ENCODE data around the gene SH3RF3. TPM values are rescaled to one million over a fixed set of nuclear protein-coding genes. Genes with fewer than 3 reads are reported as not detected.

Gene SH3RF3
- total RNA-seq, 1 experiment from 2014 or later, result not detected

- Histone ChIP-seq H3K9me3 (ENCODE audit: control insufficient read depth in 1 of 2, insufficient read depth in 1 of 2, low read depth in 1 of 2, low read length in 2 of 2) (no peaks in the 10 kb centered on the region), H2AFZ (ENCODE audit: low read depth, low read length, poor library complexity, severe bottlenecking) (no peak overlapping the region), H3K4me3 (replicated peaks in 1 of 2; ENCODE audit: low read depth in 1 of 2, low read length in 2 of 2) (no peak overlapping the region), H3K27ac (ENCODE audit: low read depth, low read length) (no peak overlapping the region), H3K4me1 (ENCODE audit: control insufficient read depth in 1 of 2, insufficient read depth in 2 of 2, low read length in 2 of 2) (peaks cover 4 to 11% of the 10 kb centered on the region in 2 experiments; a peak in 3 of 4 replicates), H3K36me3 (ENCODE audit: control insufficient read depth in 1 of 2, insufficient read depth in 2 of 2, low read length in 2 of 2) (no peaks in the 10 kb centered on the region), H3K9me2 (ENCODE audit: insufficient read depth) (no peaks in the 10 kb centered on the region), H3K4me2 (ENCODE audit: low read length) (no peak overlapping the region), H3K79me2 (ENCODE audit: insufficient read depth, low read length) (no peaks in the 10 kb centered on the region), H3K27me3 (ENCODE audit: insufficient read depth, low read length) (no peaks in the 10 kb centered on the region; the same call in 1 of the 2 replicates), H4K20me1 (ENCODE audit: insufficient read depth) (no peaks in the 10 kb centered on the region), H3K9ac (ENCODE audit: low read length) (no peak overlapping the region)
- RAD21 ChIA-PET (ENCODE audit: low non-redundant PET in 1 of 2, low total read pairs in 2 of 2, uncharacterized antibody in 2 of 2, unreplicated experiment in 2 of 2), result no interaction called here
- TF ChIP-seq TCF7L2 (IDR thresholded peaks at IDR 0.05; ENCODE audit: borderline replicate concordance, extremely low read depth, insufficient read depth, insufficient read length), result no peak
- TF ChIP-seq, protein P1, sequence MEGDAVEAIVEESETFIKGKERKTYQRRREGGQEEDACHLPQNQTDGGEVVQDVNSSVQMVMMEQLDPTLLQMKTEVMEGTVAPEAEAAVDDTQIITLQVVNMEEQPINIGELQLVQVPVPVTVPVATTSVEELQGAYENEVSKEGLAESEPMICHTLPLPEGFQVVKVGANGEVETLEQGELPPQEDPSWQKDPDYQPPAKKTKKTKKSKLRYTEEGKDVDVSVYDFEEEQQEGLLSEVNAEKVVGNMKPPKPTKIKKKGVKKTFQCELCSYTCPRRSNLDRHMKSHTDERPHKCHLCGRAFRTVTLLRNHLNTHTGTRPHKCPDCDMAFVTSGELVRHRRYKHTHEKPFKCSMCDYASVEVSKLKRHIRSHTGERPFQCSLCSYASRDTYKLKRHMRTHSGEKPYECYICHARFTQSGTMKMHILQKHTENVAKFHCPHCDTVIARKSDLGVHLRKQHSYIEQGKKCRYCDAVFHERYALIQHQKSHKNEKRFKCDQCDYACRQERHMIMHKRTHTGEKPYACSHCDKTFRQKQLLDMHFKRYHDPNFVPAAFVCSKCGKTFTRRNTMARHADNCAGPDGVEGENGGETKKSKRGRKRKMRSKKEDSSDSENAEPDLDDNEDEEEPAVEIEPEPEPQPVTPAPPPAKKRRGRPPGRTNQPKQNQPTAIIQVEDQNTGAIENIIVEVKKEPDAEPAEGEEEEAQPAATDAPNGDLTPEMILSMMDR (IDR thresholded peaks at IDR 0.05 in 2 of 3, conservative IDR thresholded peaks at IDR 0.05 in 1 of 3; ENCODE audit: borderline replicate concordance in 1 of 3, insufficient read depth in 1 of 3, low read depth in 2 of 3, low read length in 2 of 3), result no peak
- CTCF ChIA-PET, result no interaction called here
- ATAC-seq (no peak), DNase-seq (ENCODE audit: low read depth, low spot score) (no peak)
- POLR2A ChIA-PET, result no interaction called here
- intact Hi-C loops (cut with micrococcal nuclease), result no loop called here
- no TSS peak for BruUV-seq (replicated peaks)
Observed at GRCh38 chr2:109259671-109260070, 130.7 kb downstream of the SH3RF3 start.

DNA sequence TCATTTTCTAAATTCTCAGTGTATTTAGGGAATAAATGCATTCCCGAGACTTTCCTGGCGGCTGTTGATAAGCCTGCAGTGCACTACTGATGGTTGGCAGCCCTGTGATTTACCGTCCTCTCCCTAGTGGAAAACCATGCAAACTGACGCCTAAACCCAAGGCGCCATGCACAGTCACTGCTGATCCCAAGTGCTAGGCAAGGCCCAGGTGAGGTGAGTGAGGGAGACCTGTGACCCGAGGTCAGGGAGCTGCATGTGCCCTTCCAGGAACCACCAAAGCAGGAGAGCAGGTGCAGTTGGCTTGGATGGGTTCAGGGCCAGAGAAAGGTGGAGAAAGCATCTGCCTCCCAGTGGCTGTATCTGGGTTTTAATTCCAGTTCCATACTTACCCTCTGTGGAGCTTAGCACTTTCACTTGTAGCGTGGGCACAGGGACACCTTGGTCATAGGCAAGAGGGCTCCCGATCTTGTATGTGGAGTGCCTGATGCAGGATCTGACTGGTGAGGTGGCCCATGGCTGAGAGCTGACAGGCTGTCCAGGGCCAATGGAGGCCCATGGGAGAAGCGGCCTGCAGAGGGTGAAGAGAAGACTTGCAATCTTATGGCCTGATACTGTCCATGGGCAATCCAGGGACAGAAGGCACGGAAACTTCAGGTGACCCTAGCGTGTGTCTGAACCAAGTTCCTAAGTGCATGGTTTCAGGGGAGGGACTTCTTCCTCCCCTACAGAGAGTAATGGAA is 131.3 kb downstream of the SH3RF3 start:
- H3K9me2 ChIP-seq (ENCODE audit: insufficient read depth), result no peaks in the 10 kb centered on the region
- DNase-seq (ENCODE audit: low read depth, low spot score), result no peak
- no peak overlapping the region for H2AFZ ChIP-seq (ENCODE audit: low read depth, low read length, poor library complexity, severe bottlenecking)
- no peaks in the 10 kb centered on the region for H3K79me2 ChIP-seq (ENCODE audit: insufficient read depth, low read length)
- intact Hi-C loops (cut with micrococcal nuclease), result no loop called here
- ChIA-PET POLR2A (no interaction called here), CTCF (no interaction called here), RAD21 (ENCODE audit: low non-redundant PET in 1 of 2, low total read pairs in 2 of 2, uncharacterized antibody in 2 of 2, unreplicated experiment in 2 of 2) (no interaction called here)
- H3K4me2 ChIP-seq (ENCODE audit: low read length), result no peak overlapping the region
- no peak overlapping the region for H3K9ac ChIP-seq (ENCODE audit: low read length)
- H3K4me3 ChIP-seq (replicated peaks in 1 of 2; ENCODE audit: low read depth in 1 of 2, low read length in 2 of 2), result no peak overlapping the region
- H3K4me1 ChIP-seq (ENCODE audit: control insufficient read depth in 1 of 2, insufficient read depth in 2 of 2, low read length in 2 of 2), result peaks cover 4 to 11% of the 10 kb centered on the region in 2 experiments; a peak in 3 of 4 replicates
- no peaks in the 10 kb centered on the region for H3K9me3 ChIP-seq (ENCODE audit: control insufficient read depth in 1 of 2, insufficient read depth in 1 of 2, low read depth in 1 of 2, low read length in 2 of 2)
- H3K36me3 ChIP-seq (ENCODE audit: control insufficient read depth in 1 of 2, insufficient read depth in 2 of 2, low read length in 2 of 2), result no peaks in the 10 kb centered on the region
- BruUV-seq (replicated peaks), result no TSS peak
- no peaks in the 10 kb centered on the region for H4K20me1 ChIP-seq (ENCODE audit: insufficient read depth)
- H3K27me3 ChIP-seq (ENCODE audit: insufficient read depth, low read length), result no peaks in the 10 kb centered on the region; the same call in 1 of the 2 replicates
- no peak overlapping the region for H3K27ac ChIP-seq (ENCODE audit: low read depth, low read length)
- no peak for ATAC-seq
- TF ChIP-seq POLR2A (IDR thresholded peaks at IDR 0.05; ENCODE audit: borderline replicate concordance, extremely low read depth, insufficient read depth, insufficient read length) (no peak), SRF (IDR thresholded peaks at IDR 0.05; ENCODE audit: low read depth) (no peak), TCF7L2 (IDR thresholded peaks at IDR 0.05; ENCODE audit: borderline replicate concordance, extremely low read depth, insufficient read depth, insufficient read length) (no peak), REST (IDR thresholded peaks at IDR 0.05; ENCODE audit: low read depth) (no peak), ZNF274 (IDR thresholded peaks at IDR 0.05; ENCODE audit: low read depth, low read length) (no peak)
- TF ChIP-seq, protein P1 (IDR thresholded peaks at IDR 0.05 in 2 of 3, conservative IDR thresholded peaks at IDR 0.05 in 1 of 3; ENCODE audit: borderline replicate concordance in 1 of 3, insufficient read depth in 1 of 3, low read depth in 2 of 3, low read length in 2 of 3), result no peak

Data from HCT116 (cell line).